BJ (cell line): ENCODE data around the gene ZFP37. TPM values are rescaled to one million over a fixed set of nuclear protein-coding genes. Genes with fewer than 3 reads are reported as not detected.

ENCODE experiments used
- CTCF ChIA-PET: fragments of 350-600 bp; formaldehyde crosslinking; extraction: SDS; loops from one replicate; lab custom pipeline; 2021; ENCODE audit warnings: antibody characterized with exemption, inconsistent platforms; lab: Yijun Ruan, JAX
- POLR2A ChIA-PET: fragments of 300-600 bp; sonication (Branson Sonifier 250); formaldehyde crosslinking; extraction: SDS; loops from one replicate; lab custom pipeline; 2021; ENCODE audit warnings: antibody characterized with exemption; lab: Charles Lee
- DNase-seq: peaks from one replicate; pipeline ENCODE4 v3.0.0-alpha.2; 2011; ENCODE audit warnings: low read depth
- H3K27me3 ChIP-seq: 2 replicates; pipeline ENCODE4 v1.6.0; 2011; ENCODE audit warnings: low read length; ENCODE audit not compliant: control insufficient read depth, insufficient read depth
- H3K36me3 ChIP-seq: 2 replicates; pipeline ENCODE4 v1.5.1; 2011; ENCODE audit warnings: low read length; ENCODE audit not compliant: control insufficient read depth, insufficient read depth
- H3K4me3 ChIP-seq: 2 replicates; pipeline ENCODE4 v1.5.1; 2011; ENCODE audit warnings: low read depth, mild to moderate bottlenecking, control low read depth, low read length
- polyA plus RNA-seq: library from polyadenylated mRNA; depleted of rRNA; stranded (reverse); fragments of >200 nt; gene quantifications from 2 replicates; pipeline ENCODE4 v1.2.3, GENCODE V29; 2011; rRNA removed
- TF ChIP-seq, protein P1 (sequence below): IDR thresholded peaks from 2 replicates; pipeline ENCODE4 v1.5.1; 2011; ENCODE audit warnings: low read depth, mild to moderate bottlenecking, control low read depth, inconsistent platforms, low read length, moderate library complexity; ENCODE audit not compliant: insufficient read depth

ZFP37 gene
- polyA plus RNA-seq, 1 experiment = 0.25 TPM

DNA sequence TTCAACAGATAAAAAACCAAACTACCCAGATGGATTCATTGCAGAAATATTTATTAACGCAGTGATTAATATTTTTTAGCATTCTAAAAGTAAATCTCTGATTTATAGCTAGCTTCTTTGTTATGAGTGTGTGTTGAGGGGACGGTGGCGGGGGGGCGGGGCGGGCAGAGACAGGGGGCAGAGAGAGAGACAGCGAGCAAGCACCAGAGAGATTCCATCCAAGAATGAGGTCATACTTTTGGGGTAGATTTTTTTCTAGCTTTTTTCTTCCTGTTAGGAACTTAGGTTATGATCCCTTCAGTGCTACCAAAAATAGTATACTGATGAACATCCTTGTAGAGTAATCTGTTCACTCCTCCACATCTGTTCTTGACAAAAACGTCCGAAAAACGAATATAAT lies 44.0 kb downstream of the ZFP37 start:
- H3K4me3 ChIP-seq = peak overlapping the region; percentile 44
- no peaks in the 10 kb centered on the region for H3K36me3 ChIP-seq
- no peak for DNase-seq
- no peaks in the 10 kb centered on the region for H3K27me3 ChIP-seq
- ChIA-PET POLR2A (no interaction called here), CTCF (no interaction called here)
- TF ChIP-seq, protein P1, sequence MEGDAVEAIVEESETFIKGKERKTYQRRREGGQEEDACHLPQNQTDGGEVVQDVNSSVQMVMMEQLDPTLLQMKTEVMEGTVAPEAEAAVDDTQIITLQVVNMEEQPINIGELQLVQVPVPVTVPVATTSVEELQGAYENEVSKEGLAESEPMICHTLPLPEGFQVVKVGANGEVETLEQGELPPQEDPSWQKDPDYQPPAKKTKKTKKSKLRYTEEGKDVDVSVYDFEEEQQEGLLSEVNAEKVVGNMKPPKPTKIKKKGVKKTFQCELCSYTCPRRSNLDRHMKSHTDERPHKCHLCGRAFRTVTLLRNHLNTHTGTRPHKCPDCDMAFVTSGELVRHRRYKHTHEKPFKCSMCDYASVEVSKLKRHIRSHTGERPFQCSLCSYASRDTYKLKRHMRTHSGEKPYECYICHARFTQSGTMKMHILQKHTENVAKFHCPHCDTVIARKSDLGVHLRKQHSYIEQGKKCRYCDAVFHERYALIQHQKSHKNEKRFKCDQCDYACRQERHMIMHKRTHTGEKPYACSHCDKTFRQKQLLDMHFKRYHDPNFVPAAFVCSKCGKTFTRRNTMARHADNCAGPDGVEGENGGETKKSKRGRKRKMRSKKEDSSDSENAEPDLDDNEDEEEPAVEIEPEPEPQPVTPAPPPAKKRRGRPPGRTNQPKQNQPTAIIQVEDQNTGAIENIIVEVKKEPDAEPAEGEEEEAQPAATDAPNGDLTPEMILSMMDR = no peak

DNA sequence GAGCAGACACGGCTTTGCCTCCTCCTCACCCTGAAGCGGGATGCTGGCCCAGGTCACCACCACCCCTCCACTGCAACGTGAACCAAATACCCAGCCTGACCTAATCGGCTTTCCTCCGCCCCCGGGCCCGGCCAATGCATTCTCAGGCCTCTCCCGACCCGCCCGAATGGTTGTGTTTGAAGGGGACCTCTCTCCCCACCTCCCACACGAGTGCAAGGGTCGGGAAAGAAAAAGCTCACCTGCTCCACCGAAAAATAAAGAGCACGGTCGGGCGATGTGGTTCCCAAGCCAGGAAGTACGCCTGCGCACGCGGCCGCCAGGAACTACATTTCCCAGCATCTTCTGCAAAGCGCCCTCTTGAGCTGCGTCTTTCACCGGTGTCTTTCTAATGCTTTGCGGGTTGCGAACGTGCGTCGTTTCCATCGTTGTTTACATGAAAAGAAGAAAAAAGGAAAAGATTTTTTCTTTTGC lies 44.6 kb downstream of the ZFP37 start, which contains the start of gene ZNF883:
Gene ZNF883 (minus strand): TSS at position 282 of the 471 bp plus-strand sequence.
- TF ChIP-seq, protein P1 = 0 out of 2 replicates have a peak, but pooled peaks have one; percentile 8
- ChIA-PET POLR2A (no interaction called here), CTCF (no interaction called here)
- H3K27me3 ChIP-seq = no peaks in the 10 kb centered on the region
- peak within 1 kb of the TSS; percentile 44 for H3K4me3 ChIP-seq
- DNase-seq = peak; percentile 0
- no peaks in the 10 kb centered on the region for H3K36me3 ChIP-seq

DNA sequence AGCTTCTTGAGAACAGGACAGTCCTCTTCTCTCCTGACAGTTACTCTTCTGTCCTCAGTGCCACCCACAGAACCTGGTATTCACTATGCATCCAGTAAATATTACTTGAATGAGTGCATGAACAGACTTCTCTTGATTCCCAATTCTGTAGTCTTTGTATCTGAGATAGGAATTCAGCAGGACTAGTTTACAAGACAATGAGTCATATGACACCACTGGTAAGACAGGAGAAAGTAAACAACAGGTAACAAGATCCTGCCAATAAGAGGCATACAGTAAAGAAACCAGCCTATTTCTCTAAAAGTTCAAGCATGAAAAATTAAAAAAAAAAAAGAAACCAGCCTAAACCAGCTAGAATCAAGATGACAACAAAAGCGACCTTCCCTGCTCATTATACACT lies 50.7 kb downstream of the ZFP37 start:
- CTCF ChIA-PET = no interaction called here
- TF ChIP-seq, protein P1 = no peak
- H3K4me3 ChIP-seq = no peak overlapping the region
- DNase-seq = no peak
- no peaks in the 10 kb centered on the region for H3K36me3 ChIP-seq
- H3K27me3 ChIP-seq = no peaks in the 10 kb centered on the region
- POLR2A ChIA-PET = no interaction called here

DNA sequence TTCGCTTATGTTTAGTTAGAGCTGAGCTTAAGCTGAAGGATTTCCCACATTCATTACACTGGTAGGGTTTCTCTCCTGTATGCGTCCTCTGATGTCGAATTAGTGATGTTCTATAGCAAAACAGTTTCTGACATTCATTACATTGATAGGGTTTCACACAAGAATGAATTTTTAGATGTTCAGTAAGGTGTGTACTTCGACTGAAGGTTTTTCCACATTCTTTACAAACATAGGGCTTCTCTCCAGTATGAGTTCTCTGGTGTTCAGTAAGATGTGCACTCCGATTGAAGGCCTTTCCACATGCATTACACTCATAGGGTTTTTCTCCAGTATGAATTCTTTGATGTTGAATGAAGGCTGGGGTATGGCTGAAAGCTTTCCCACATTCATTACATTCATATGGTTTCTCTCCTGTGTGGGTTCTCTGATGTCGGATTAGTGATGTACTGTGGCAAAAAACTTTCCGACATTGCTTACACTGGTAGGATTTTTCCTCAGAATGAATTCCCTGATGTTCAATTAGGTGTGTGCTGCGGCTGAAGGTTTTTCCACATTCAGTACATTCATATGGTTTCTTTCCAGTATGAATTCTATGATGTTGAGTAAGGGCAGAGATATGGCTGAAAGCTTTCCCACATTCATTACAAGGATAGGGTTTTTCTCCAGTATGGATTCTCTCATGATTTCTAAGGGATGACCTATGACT lies 59.1 kb downstream of the ZFP37 start:
- POLR2A ChIA-PET = no interaction called here
- H3K36me3 ChIP-seq = no peaks in the 10 kb centered on the region
- no peak for DNase-seq
- H3K27me3 ChIP-seq = no peaks in the 10 kb centered on the region
- no peak overlapping the region for H3K4me3 ChIP-seq
- CTCF ChIA-PET = no interaction called here
- TF ChIP-seq, protein P1 = no peak

Other genes starting within 250 kb of the ZFP37 start
- not detected in 2 replicates for gene SLC46A2, start 165.8 kb downstream of the ZFP37 start, polyA plus RNA-seq
- gene ZNF883, start 44.5 kb downstream of the ZFP37 start, polyA plus RNA-seq = 0.53 and 1.3 TPM in 2 replicates
- gene SLC31A2, start 94.3 kb upstream of the ZFP37 start, polyA plus RNA-seq = 8.7 and 10.7 TPM in 2 replicates
- gene FKBP15, start 164.6 kb upstream of the ZFP37 start, polyA plus RNA-seq = 29.2 and 45.0 TPM in 2 replicates
- 25.7 and 36.6 TPM in 2 replicates for gene SLC31A1, start 164.8 kb upstream of the ZFP37 start, polyA plus RNA-seq
- 11.1 and 33.2 TPM in 2 replicates for gene CDC26, start 218.8 kb upstream of the ZFP37 start, polyA plus RNA-seq
- 16.6 and 18.3 TPM in 2 replicates for gene PRPF4, start 218.9 kb upstream of the ZFP37 start, polyA plus RNA-seq
- gene RNF183, start 246.7 kb upstream of the ZFP37 start, polyA plus RNA-seq = not detected in 2 replicates